Measurements from ENCODE around the gene COMMD4.
A peak's percentile ranks its signal among the peaks of the same experiment; 100 is the strongest.
"Not testable (repeated sequence)": the region's sequence is repeated elsewhere in the genome, so short reads cannot be mapped to it uniquely, and the experiment has no call there.

COMMD4 gene

DNA sequence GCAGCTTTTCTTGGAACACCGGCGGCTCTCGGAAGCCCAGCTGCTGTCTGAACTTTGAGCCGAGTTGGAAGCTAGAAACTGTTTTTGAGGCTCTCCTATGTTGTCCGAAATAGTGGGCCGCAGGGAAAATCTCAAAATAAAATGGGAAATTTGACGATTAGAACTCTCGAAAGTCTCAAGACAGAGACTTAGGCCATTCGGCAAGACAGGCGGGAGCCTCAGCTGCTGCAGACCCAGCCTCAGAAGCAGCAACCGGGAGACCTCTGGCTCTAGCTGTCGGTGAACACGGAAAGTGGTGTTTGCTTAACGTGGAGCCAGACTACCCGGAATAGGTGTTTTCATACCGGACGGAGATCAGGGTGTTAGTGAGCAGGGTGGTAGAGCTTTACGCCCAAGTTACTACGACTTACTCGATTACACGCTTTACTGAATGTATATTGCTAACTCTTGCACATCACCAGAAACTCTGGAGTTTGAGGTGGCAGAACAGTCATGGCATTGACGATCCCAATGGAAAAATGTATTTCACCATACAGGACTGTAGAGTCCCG, 32.9 kb downstream of the COMMD4 start:
- Histone ChIP-seq H3K4me3 (ENCODE audit: insufficient read depth, low read depth, low read length, poor library complexity, severe bottlenecking) (peak overlapping the region; percentile 99), H3K9me3 (ENCODE audit: control insufficient read depth, low read length) (no peaks in the 10 kb centered on the region), H3K27ac (ENCODE audit: insufficient read depth, low read length, poor library complexity, severe bottlenecking) (peak overlapping the region; percentile 93), H3K27me3 (replicated peaks; ENCODE audit: control insufficient read depth, insufficient read depth, low read length, poor library complexity, severe bottlenecking) (no peaks in the 10 kb centered on the region), H3K4me1 (ENCODE audit: control insufficient read depth, insufficient read depth, low read length, poor library complexity, severe bottlenecking) (peaks cover 6% of the 10 kb centered on the region), H3K36me3 (ENCODE audit: control insufficient read depth, insufficient read depth, low read length) (peaks cover 47% of the 10 kb centered on the region)
- no peak for DNase-seq

DNA sequence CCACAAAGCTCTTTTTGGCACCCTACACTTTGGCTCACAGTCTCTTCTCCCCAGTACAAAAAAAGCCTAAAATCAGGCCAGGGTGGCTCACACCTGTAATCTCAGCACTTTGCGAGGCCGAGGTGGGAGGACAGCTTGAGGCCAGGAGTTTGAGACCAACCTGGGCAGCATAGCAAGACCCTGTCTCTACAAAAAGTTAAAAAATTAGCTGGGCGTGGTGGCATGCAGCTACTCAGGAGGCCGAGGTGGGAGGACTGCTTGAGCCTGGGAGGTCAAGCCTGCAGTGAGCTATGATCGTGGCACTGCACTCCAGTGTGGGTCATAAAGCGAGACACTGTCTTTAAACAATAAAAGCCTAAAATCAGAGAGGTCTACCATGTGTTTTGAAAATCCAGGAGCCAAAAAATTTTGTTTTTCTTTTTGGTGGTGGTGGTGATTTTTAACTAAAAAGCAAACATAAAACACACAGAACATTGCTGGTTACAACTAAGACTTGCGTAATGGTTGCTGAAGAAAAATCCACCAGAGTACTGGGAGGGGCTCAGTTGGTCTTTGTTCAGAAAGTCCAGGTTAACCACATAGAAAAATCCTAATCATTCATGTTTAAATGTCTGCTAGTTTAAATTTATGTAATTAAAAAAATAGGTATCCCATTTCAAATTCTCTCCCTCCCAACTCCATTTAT, 34.2 kb downstream of the COMMD4 start:
- Histone ChIP-seq H3K36me3 (ENCODE audit: control insufficient read depth, insufficient read depth, low read length) (peaks cover 50% of the 10 kb centered on the region), H3K27me3 (replicated peaks; ENCODE audit: control insufficient read depth, insufficient read depth, low read length, poor library complexity, severe bottlenecking) (no peaks in the 10 kb centered on the region), H3K9me3 (ENCODE audit: control insufficient read depth, low read length) (no peaks in the 10 kb centered on the region), H3K27ac (ENCODE audit: insufficient read depth, low read length, poor library complexity, severe bottlenecking) (no peak overlapping the region), H3K4me3 (ENCODE audit: insufficient read depth, low read depth, low read length, poor library complexity, severe bottlenecking) (no peak overlapping the region), H3K4me1 (ENCODE audit: control insufficient read depth, insufficient read depth, low read length, poor library complexity, severe bottlenecking) (peaks cover 6% of the 10 kb centered on the region)
- DNase-seq: no peak

DNA sequence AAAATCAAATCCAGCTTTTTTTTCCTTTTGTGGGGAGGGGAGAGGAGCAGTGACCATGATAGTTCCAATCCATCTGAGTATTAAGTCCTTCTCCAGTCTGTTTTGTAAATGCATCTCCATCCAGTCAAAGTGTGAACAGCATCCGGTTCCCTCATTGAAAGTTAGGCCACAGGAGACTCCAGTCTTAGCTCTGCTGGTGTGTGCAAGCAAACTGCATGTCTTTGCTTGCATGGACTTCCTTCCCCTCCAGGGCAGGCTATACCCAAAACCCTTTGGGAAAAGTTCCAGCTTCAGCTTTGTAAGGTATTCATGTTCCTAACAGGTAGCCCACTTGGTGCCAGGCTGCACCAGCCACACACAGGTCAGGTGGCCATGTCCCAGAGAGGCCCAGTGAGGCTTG, 35.6 kb downstream of the COMMD4 start:
- Histone ChIP-seq H3K36me3 (ENCODE audit: control insufficient read depth, insufficient read depth, low read length) (peaks cover 51% of the 10 kb centered on the region), H3K27ac (ENCODE audit: insufficient read depth, low read length, poor library complexity, severe bottlenecking) (no peak overlapping the region), H3K9me3 (ENCODE audit: control insufficient read depth, low read length) (no peaks in the 10 kb centered on the region), H3K4me1 (ENCODE audit: control insufficient read depth, insufficient read depth, low read length, poor library complexity, severe bottlenecking) (peaks cover 6% of the 10 kb centered on the region), H3K27me3 (replicated peaks; ENCODE audit: control insufficient read depth, insufficient read depth, low read length, poor library complexity, severe bottlenecking) (no peaks in the 10 kb centered on the region), H3K4me3 (ENCODE audit: insufficient read depth, low read depth, low read length, poor library complexity, severe bottlenecking) (no peak overlapping the region)
- DNase-seq: no peak

DNA sequence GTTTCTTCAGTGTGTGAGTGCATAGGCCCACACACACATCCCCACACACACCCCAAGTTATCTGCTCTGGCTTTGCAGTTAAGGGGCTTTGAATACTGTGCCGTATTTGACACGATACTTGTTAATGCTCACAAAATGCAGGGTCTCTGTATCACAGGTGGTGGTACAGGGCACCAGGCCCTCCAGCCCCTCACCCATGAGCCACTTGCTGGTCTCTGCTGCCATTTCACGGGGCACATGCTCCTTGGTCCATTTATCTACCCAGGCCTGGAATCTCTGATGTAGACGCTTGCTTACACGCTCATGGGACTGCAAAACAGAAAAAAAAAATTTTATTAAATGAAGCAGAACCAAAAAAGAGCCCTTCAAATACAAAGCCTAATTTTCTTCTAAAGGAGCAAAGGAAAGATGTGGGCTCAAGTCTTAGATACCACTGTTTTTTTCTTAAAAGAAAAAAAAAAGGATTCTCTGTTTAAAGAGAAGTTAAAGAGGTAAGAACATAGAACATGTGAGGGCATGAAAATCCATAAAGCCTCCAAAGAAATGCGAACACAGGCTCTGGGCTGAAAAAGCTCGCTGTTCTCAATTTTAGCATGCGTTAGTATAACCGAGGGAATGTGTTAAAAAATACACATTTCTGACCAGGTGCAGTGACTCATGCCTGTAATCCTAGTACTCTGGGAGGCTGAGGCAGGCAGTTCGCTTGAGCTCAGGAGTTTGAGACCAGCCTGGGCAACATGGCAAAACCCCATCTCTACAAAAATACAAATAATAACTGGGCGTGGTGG, 36.2 kb downstream of the COMMD4 start:
- H3K4me1 ChIP-seq (ENCODE audit: control insufficient read depth, insufficient read depth, low read length, poor library complexity, severe bottlenecking): peaks cover 6% of the 10 kb centered on the region
- DNase-seq: no peak
- H3K36me3 ChIP-seq (ENCODE audit: control insufficient read depth, insufficient read depth, low read length): peaks cover 52% of the 10 kb centered on the region
- no peaks in the 10 kb centered on the region for H3K27me3 ChIP-seq (replicated peaks; ENCODE audit: control insufficient read depth, insufficient read depth, low read length, poor library complexity, severe bottlenecking)
- no peak overlapping the region for H3K4me3 ChIP-seq (ENCODE audit: insufficient read depth, low read depth, low read length, poor library complexity, severe bottlenecking)
- H3K9me3 ChIP-seq (ENCODE audit: control insufficient read depth, low read length): no peaks in the 10 kb centered on the region
- no peak overlapping the region for H3K27ac ChIP-seq (ENCODE audit: insufficient read depth, low read length, poor library complexity, severe bottlenecking)

DNA sequence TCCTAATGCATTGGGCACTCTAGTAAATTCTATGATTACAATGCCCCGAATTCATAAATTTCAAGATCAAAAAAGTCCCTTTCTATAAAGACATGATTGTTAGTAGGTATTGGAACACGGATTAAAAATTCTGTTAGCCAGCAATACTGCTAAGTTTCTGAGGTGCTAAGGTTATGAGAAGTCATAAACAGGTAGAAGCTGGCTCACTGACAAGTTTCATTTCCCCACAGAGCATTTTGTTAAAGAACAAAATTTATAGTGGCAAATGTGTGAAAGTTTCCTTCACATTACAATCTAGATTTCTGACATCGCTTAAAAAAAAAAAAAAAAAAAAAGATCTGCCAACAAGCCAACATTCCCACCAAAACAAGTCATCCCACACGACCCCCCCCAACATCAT, 44.9 kb downstream of the COMMD4 start:
- DNase-seq: no peak
- no peaks in the 10 kb centered on the region for H3K9me3 ChIP-seq (ENCODE audit: control insufficient read depth, low read length)
- H3K4me1 ChIP-seq (ENCODE audit: control insufficient read depth, insufficient read depth, low read length, poor library complexity, severe bottlenecking): no peaks in the 10 kb centered on the region
- H3K36me3 ChIP-seq (ENCODE audit: control insufficient read depth, insufficient read depth, low read length): peaks cover 54% of the 10 kb centered on the region
- H3K4me3 ChIP-seq (ENCODE audit: insufficient read depth, low read depth, low read length, poor library complexity, severe bottlenecking): no peak overlapping the region
- H3K27me3 ChIP-seq (replicated peaks; ENCODE audit: control insufficient read depth, insufficient read depth, low read length, poor library complexity, severe bottlenecking): no peaks in the 10 kb centered on the region
- no peak overlapping the region for H3K27ac ChIP-seq (ENCODE audit: insufficient read depth, low read length, poor library complexity, severe bottlenecking)

DNA sequence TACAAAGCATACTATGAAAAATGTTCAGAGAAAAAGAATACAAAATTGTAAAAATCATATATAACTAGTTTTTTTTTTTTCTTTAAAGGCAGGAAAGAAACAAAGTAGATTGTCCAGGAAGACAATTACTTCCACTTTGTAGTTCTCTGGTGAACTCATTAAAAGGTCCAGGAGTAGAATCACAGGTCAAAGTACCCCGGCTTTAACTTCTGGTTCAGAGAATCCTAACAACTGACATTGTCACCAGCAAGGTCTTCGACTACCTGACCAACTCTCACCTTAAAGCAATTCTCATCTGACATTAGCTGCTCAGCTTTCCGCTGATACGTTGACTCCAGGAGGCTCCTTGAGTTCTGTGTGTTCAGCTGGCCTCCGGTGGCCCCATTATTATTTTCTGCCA, 48.1 kb downstream of the COMMD4 start:
- not testable (repeated sequence) for H3K9me3 ChIP-seq (ENCODE audit: control insufficient read depth, low read length); DNase-seq; H3K27ac ChIP-seq (ENCODE audit: insufficient read depth, low read length, poor library complexity, severe bottlenecking); H3K4me1 ChIP-seq (ENCODE audit: control insufficient read depth, insufficient read depth, low read length, poor library complexity, severe bottlenecking); H3K27me3 ChIP-seq (replicated peaks; ENCODE audit: control insufficient read depth, insufficient read depth, low read length, poor library complexity, severe bottlenecking); H3K4me3 ChIP-seq (ENCODE audit: insufficient read depth, low read depth, low read length, poor library complexity, severe bottlenecking)
- peaks cover 69% of the 10 kb centered on the region for H3K36me3 ChIP-seq (ENCODE audit: control insufficient read depth, insufficient read depth, low read length)
